HG02970 (cell line): ENCODE measurements around the gene P4HA1.
"Not testable (repeated sequence)": the region's sequence is repeated elsewhere in the genome, so short reads cannot be mapped to it uniquely, and the experiment has no call there.

Experiments
- ATAC-seq: cut with Tn5 transposase; IDR thresholded peaks from one replicate; pipeline ENCODE4 v1.9.1; 2021; ENCODE audit warnings: mild to moderate bottlenecking, moderate library complexity, moderate number of reproducible peaks; ENCODE audit not compliant: unreplicated experiment, low FRiP score

The P4HA1 gene

GRCh38 chr10:72984618-72985017 is 112.0 kb downstream of the P4HA1 start:
- not testable (repeated sequence) for ATAC-seq

DNA sequence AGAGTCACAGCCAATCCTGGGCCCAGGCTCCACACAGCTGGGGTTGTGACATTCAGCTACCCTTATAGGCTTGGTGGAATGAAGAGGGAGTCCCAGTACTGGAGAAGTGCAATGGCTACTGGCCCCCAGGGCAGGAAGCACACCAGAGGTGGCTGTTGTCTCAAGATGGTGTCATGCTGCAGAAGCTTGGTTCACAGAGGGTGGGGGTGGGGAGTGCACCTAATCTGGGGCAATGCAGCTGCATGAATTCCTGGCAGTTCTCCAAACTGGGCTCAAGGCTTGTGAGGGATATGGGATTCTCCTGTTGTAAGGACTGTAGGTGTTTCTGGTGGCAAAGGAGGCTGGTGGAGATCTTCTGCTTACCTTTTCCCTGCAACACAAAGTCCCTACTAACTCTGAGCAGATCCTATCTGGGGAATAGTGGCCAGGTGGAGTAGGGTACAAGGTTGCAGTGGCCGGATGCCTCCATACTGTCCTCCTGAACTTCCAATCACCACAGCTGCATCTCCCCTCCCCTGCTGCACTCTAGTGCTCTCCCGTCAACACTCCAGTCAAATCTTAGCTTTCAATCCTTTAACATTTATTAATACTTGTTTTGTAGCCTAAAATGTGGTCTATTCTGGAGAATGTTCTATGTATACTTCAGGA is 114.7 kb downstream of the P4HA1 start:
- no peak for ATAC-seq

GRCh38 chr10:72981028-72981881 is 115.4 kb downstream of the P4HA1 start:
- ATAC-seq: no peak

- ATAC-seq: no peak
These were observed 116.3 kb downstream of the P4HA1 start for GRCh38 chr10:72980348-72980747.

DNA sequence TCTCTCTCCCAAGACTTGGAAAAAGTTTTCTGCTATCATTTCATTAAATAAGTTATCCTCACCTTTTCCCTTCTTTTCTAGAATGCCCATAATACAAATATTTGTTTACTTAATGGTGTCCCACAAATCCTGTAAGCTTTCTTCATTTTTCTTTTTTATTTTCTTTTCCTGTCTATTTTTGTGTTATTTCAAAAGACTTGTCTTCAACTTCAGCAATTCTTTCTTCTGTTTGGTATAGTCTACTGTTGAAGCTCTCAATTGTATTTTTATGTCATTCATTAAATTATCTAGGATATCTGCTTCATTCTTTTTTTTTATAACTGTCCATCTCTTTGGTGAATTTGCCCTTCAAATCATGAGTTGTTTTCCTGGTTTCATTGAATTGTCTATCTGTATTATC is 117.0 kb downstream of the P4HA1 start:
- no peak for ATAC-seq

- ATAC-seq: no peak
These were observed 119.8 kb downstream of the P4HA1 start for GRCh38 chr10:72976886-72977285.
